Measurements from ENCODE around the gene CD300LB.
"Not testable (repeated sequence)": the region's sequence is repeated elsewhere in the genome, so short reads cannot be mapped to it uniquely, and the experiment has no call there.

The CD300LB gene

GRCh38 chr17:74499992-74500391 lies 31.3 kb downstream of the CD300LB start:
- TF ChIP-seq CTCF (conservative IDR thresholded peaks at IDR 0.05): no peak
- no peak overlapping the region for H3K27ac ChIP-seq

- H3K27ac ChIP-seq: no peak overlapping the region
- no peak for TF ChIP-seq CTCF (conservative IDR thresholded peaks at IDR 0.05)
Measured at GRCh38 chr17:74497471-74497870, 33.8 kb downstream of the CD300LB start.

GRCh38 chr17:74493331-74493833 lies 37.9 kb downstream of the CD300LB start:
- TF ChIP-seq CTCF (conservative IDR thresholded peaks at IDR 0.05): peak; percentile 88
- no peak overlapping the region for H3K27ac ChIP-seq

GRCh38 chr17:74491626-74492025 lies 39.6 kb downstream of the CD300LB start:
- H3K27ac ChIP-seq: no peak overlapping the region
- no peak for TF ChIP-seq CTCF (conservative IDR thresholded peaks at IDR 0.05)

GRCh38 chr17:74490716-74491115 lies 40.6 kb downstream of the CD300LB start:
- no peak overlapping the region for H3K27ac ChIP-seq
- TF ChIP-seq CTCF (conservative IDR thresholded peaks at IDR 0.05): no peak

- H3K27ac ChIP-seq: not testable (repeated sequence)
Measured at GRCh38 chr17:74488276-74488675, 43.0 kb downstream of the CD300LB start.

GRCh38 chr17:74485841-74486240 lies 45.4 kb downstream of the CD300LB start:
- no peak overlapping the region for H3K27ac ChIP-seq
- TF ChIP-seq CTCF (conservative IDR thresholded peaks at IDR 0.05): no peak

GRCh38 chr17:74485022-74485743 lies 46.1 kb downstream of the CD300LB start:
- TF ChIP-seq CTCF (conservative IDR thresholded peaks at IDR 0.05): no peak
- no peak overlapping the region for H3K27ac ChIP-seq

Measured in VCaP (cell line).